Type B pancreatic cell (in vitro differentiated cells): ENCODE results near the gene NCF4. TPM values are rescaled to one million over a fixed set of nuclear protein-coding genes. Genes with fewer than 3 reads are reported as not detected.

Experiments used
- DNase-seq: peaks from one replicate; pipeline ENCODE4 v3.0.0; 2021; ENCODE audit warnings: mixed read lengths; ENCODE audit not compliant: unreplicated experiment; ENCODE audit errors: extremely low spot score
- H3K27ac Mint-ChIP-seq: 2 replicates; pipeline ENCODE4 v1.8.0; 2021; ENCODE audit warnings: mild to moderate bottlenecking, mixed read lengths
- H3K27me3 Mint-ChIP-seq: 2 replicates; pipeline ENCODE4 v1.8.0; 2021; ENCODE audit warnings: mixed read lengths
- H3K36me3 Mint-ChIP-seq: 2 replicates; pipeline ENCODE4 v1.8.0; 2021; ENCODE audit warnings: mixed read lengths
- H3K4me1 Mint-ChIP-seq: one replicate; pipeline ENCODE4 v1.8.0; 2021; ENCODE audit warnings: mixed read lengths; ENCODE audit not compliant: unreplicated experiment
- H3K4me3 Mint-ChIP-seq: 2 replicates; pipeline ENCODE4 v1.8.0; 2021; ENCODE audit warnings: mild to moderate bottlenecking, mixed read lengths
- H3K9me3 Mint-ChIP-seq: 2 replicates; pipeline ENCODE4 v1.8.0; 2021; ENCODE audit warnings: mixed read lengths
- CTCF ChIP-seq: fragments of 200-600 bp; sonication (generic); conservative IDR thresholded peaks from 2 replicates; pipeline ENCODE4 v1.5.0; 2021; ENCODE audit warnings: antibody characterized with exemption, mild to moderate bottlenecking
- total RNA-seq: library from RNA; stranded (reverse); gene quantifications from 2 replicates; pipeline ENCODE4 v1.2.1, GENCODE V29; 2021; ENCODE audit warnings: low replicate concordance

Gene NCF4
- total RNA-seq, 1 donor from 2014 or later: not detected

- Mint-ChIP-seq H3K4me1 (no peaks in the 10 kb centered on the region), H3K27me3 (peaks cover 24% of the 10 kb centered on the region), H3K4me3 (no peak overlapping the region), H3K27ac (peak overlapping the region; percentile 8), H3K9me3 (no peaks in the 10 kb centered on the region), H3K36me3 (no peaks in the 10 kb centered on the region)
- no peak for TF ChIP-seq CTCF
- no peak for DNase-seq
Measured at GRCh38 chr22:36925388-36926290, 64.8 kb downstream of the NCF4 start.

- no peak overlapping the region for H3K4me3 Mint-ChIP-seq
- H3K36me3 Mint-ChIP-seq: no peaks in the 10 kb centered on the region
- no peaks in the 10 kb centered on the region for H3K4me1 Mint-ChIP-seq
- no peak for TF ChIP-seq CTCF
- no peaks in the 10 kb centered on the region for H3K9me3 Mint-ChIP-seq
- no peak for DNase-seq
- H3K27me3 Mint-ChIP-seq: peaks cover 20% of the 10 kb centered on the region
- H3K27ac Mint-ChIP-seq: no peak overlapping the region
Measured at GRCh38 chr22:36926309-36926708, 65.5 kb downstream of the NCF4 start.

GRCh38 chr22:36926721-36927435 lies 66.1 kb downstream of the NCF4 start:
- DNase-seq: no peak
- no peaks in the 10 kb centered on the region for H3K9me3 Mint-ChIP-seq
- no peaks in the 10 kb centered on the region for H3K36me3 Mint-ChIP-seq
- H3K27me3 Mint-ChIP-seq: peaks cover 20% of the 10 kb centered on the region
- H3K4me3 Mint-ChIP-seq: no peak overlapping the region
- no peak overlapping the region for H3K27ac Mint-ChIP-seq
- no peaks in the 10 kb centered on the region for H3K4me1 Mint-ChIP-seq
- no peak for TF ChIP-seq CTCF

Other genes with a start within 250 kb of the NCF4 start
- gene CACNG2, start 157.3 kb upstream of the NCF4 start, total RNA-seq: not detected in 2 replicates
- 35.4 and 46.6 TPM in 2 replicates for gene IFT27, start 84.9 kb upstream of the NCF4 start, total RNA-seq
- gene PVALB, start 44.0 kb upstream of the NCF4 start, total RNA-seq: 0.75 TPM in 1 of 2 replicates, not detected in the other
- gene CSF2RB, start 52.6 kb downstream of the NCF4 start, total RNA-seq: 0.72 and 1.6 TPM in 2 replicates
- gene TST, start 158.4 kb downstream of the NCF4 start, total RNA-seq: 30.8 and 34.0 TPM in 2 replicates
- gene MPST, start 158.7 kb downstream of the NCF4 start, total RNA-seq: 56.6 and 71.3 TPM in 2 replicates
- 11.1 and 53.7 TPM in 2 replicates for gene KCTD17, start 190.7 kb downstream of the NCF4 start, total RNA-seq
- gene TMPRSS6, start 248.7 kb downstream of the NCF4 start, total RNA-seq: 7.6 and 14.3 TPM in 2 replicates